H1 (cell line): ENCODE measurements around the gene SUPT7L. TPM values are rescaled to one million over a fixed set of nuclear protein-coding genes. Genes with fewer than 3 reads are reported as not detected.

Experiments
- EP300 ChIP-seq, 2 experiments: IDR thresholded peaks; 1 replicate in 1 of 2; 2 replicates in 1 of 2; pipeline ENCODE4 v1.6.1; 2011 to 2012; ENCODE audit warnings: low read depth in 2 of 2, low read length in 2 of 2, mild to moderate bottlenecking in 2 of 2, borderline replicate concordance in 1 of 2, inconsistent platforms in 1 of 2, moderate library complexity in 1 of 2
- polyA plus RNA-seq, 7 experiments: library from polyadenylated mRNA; depleted of rRNA in 3 of 7; stranded (reverse) in 5 of 7; unstranded in 2 of 7; fragments of >200 nt in 5 of 7; fragments of 200-250 nt in 2 of 7; gene quantifications; 1 replicate in 5 of 7; 2 replicates in 1 of 7; 4 replicates in 1 of 7; pipeline versions ENCODE4 v1.2.1 to v1.2.3, GENCODE V29; 2011 to 2013; ENCODE audit warnings: missing spikeins in 2 of 7, mixed read lengths in 2 of 7
- total RNA-seq: library from RNA; stranded (reverse); fragmentation: NEBNext Ultra II Directional; extraction: Animal tissue kit (Norgen Biotek cat#: 25700); gene quantifications from 2 replicates; pipeline ENCODE4 v1.2.1, GENCODE V29; 2021

SUPT7L gene
- total and polyA plus RNA-seq, 2 of the 8 experiments (the other 6 are each of a cell fraction or from before 2014, with no cell fraction given), result 22.2 to 26.6 TPM

- no peak for TF ChIP-seq EP300 (IDR thresholded peaks at IDR 0.05; ENCODE audit: borderline replicate concordance in 1 of 2, low read depth in 2 of 2, low read length in 2 of 2)
Measured at GRCh38 chr2:27703638-27704341, 40.4 kb upstream of the SUPT7L start (continued).
